Memory B cell (primary cell): Measurements from ENCODE around the gene ACTN3.

Experiments used
- ATAC-seq: fragments of 150-1000 bp; cut with Tn5 transposase; 2 replicates; pipeline ENCODE4 v1.10.0; 2021; ENCODE audit warnings: low read depth, mild to moderate bottlenecking, moderate library complexity
- DNase-seq, 2 donors: peaks; one replicate each; pipeline ENCODE4 v3.0.0; 2022; ENCODE audit warnings: low spot score in 2 of 2
- H3K27ac Mint-ChIP-seq: one replicate; pipeline ENCODE4 v1.8.0; 2022; ENCODE audit warnings: mild to moderate bottlenecking, moderate library complexity, mixed read lengths
- H3K27me3 Mint-ChIP-seq: one replicate; pipeline ENCODE4 v1.8.0; 2022; ENCODE audit warnings: mixed read lengths
- H3K36me3 Mint-ChIP-seq: one replicate; pipeline ENCODE4 v1.8.0; 2022; ENCODE audit warnings: mild to moderate bottlenecking, mixed read lengths
- H3K4me1 Mint-ChIP-seq: one replicate; pipeline ENCODE4 v1.8.0; 2022; ENCODE audit warnings: mixed read lengths
- H3K4me3 Mint-ChIP-seq: one replicate; pipeline ENCODE4 v1.8.0; 2022; ENCODE audit warnings: mild to moderate bottlenecking, moderate library complexity, mixed read lengths
- H3K9me3 Mint-ChIP-seq: one replicate; pipeline ENCODE4 v1.8.0; 2022; ENCODE audit warnings: mixed read lengths

ACTN3 gene

DNA sequence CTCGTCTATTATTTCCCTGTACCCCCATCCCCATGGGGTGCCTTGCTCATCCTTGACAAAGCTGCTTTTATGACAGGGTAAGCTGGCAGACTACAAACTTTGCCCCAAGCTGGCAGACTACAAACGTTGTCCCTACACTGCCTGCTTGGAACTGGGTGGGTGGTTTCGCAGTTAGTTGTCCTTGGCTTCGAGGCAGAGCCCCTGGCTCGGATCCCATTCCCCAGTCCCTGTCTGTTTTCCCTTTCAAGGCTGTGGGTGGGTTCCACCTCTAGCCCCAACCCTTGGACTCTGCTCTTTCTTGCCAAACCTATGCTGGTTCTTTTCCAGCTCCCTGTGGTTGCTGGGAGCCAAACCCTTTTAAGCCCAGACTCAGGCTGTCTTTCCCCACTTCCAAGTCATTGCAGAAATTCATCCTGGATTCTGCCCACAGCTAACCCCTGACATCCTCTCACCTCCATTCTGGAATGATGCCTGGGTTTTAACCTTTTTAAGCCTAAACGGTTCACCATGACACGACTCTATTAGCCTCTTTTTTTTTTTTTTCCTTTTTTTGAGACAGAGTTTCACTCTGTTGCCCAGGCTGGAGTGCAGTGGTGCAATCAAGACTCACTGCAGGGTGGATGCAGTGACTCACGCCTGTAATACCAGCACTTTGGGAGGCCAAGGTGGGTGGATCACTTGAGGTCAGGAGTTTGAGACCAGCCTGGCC, 60.6 kb downstream of the ACTN3 start:
- no peak for ATAC-seq
- H3K27me3 Mint-ChIP-seq, result no peaks in the 10 kb centered on the region
- H3K9me3 Mint-ChIP-seq, result no peaks in the 10 kb centered on the region
- H3K4me3 Mint-ChIP-seq, result no peak overlapping the region
- no peak for DNase-seq
- peaks cover 4% of the 10 kb centered on the region for H3K36me3 Mint-ChIP-seq
- no peak overlapping the region for H3K27ac Mint-ChIP-seq
- peaks cover 29% of the 10 kb centered on the region for H3K4me1 Mint-ChIP-seq

- Mint-ChIP-seq H3K9me3 (no peaks in the 10 kb centered on the region), H3K27me3 (no peaks in the 10 kb centered on the region), H3K4me1 (peaks cover 31% of the 10 kb centered on the region), H3K36me3 (peaks cover 2% of the 10 kb centered on the region), H3K4me3 (peak overlapping the region; percentile 14), H3K27ac (peak overlapping the region; percentile 48)
- ATAC-seq, result no peak
- DNase-seq, result no peak
Observed at GRCh38 chr11:66609721-66610617, 63.3 kb downstream of the ACTN3 start.

GRCh38 chr11:66612458-66612857, 65.8 kb downstream of the ACTN3 start:
- peaks cover 2% of the 10 kb centered on the region for H3K36me3 Mint-ChIP-seq
- H3K4me1 Mint-ChIP-seq, result peaks cover 35% of the 10 kb centered on the region
- H3K27ac Mint-ChIP-seq, result no peak overlapping the region
- no peaks in the 10 kb centered on the region for H3K9me3 Mint-ChIP-seq
- H3K27me3 Mint-ChIP-seq, result no peaks in the 10 kb centered on the region
- ATAC-seq, result no peak
- DNase-seq, result no peak
- H3K4me3 Mint-ChIP-seq, result peak overlapping the region; percentile 37
